HG02840 (cell line): Measurements from ENCODE around the gene ERFE.

Experiments
- ATAC-seq: cut with Tn5 transposase; IDR thresholded peaks from one replicate; pipeline ENCODE4 v1.9.1; 2021; ENCODE audit warnings: mild to moderate bottlenecking, moderate library complexity, moderate number of reproducible peaks; ENCODE audit not compliant: unreplicated experiment, low FRiP score

ERFE gene

DNA sequence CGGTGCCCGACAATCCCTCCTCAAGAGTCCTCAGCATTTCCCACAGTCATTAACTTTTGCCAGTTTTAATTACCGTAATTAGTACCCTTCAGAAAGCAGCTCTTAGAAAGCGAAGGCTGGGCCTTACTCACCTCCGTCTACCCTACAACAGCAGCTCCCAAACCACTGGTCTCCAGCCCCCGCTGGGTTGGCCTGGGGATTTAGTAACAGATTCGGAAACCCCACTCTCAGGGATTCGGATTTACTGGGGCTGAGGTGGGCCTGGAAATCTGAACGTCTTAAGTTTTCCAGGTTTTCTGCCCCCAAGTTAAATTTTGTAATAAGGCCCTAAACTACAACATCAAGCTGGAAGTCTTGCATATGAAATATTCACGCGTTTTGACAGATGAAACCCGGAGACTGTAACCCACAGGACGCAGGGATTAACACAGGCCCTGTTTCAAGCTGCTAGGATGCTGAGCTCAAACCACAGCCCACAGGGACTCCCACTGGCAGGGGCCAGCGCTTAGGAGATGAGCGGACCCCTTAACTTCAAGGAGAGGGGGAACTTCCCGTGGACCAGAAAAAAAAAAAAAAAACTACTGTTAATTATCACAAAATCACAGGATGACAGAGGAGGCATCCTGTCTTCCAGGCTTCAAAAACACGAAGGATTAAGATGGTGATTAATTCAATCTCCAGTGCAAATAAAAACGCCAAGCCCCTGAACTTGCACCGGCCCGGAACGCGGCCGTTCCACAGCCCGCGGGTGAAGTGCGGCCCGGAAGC lies 43.7 kb downstream of the ERFE start:
- peak; percentile 3 for ATAC-seq

DNA sequence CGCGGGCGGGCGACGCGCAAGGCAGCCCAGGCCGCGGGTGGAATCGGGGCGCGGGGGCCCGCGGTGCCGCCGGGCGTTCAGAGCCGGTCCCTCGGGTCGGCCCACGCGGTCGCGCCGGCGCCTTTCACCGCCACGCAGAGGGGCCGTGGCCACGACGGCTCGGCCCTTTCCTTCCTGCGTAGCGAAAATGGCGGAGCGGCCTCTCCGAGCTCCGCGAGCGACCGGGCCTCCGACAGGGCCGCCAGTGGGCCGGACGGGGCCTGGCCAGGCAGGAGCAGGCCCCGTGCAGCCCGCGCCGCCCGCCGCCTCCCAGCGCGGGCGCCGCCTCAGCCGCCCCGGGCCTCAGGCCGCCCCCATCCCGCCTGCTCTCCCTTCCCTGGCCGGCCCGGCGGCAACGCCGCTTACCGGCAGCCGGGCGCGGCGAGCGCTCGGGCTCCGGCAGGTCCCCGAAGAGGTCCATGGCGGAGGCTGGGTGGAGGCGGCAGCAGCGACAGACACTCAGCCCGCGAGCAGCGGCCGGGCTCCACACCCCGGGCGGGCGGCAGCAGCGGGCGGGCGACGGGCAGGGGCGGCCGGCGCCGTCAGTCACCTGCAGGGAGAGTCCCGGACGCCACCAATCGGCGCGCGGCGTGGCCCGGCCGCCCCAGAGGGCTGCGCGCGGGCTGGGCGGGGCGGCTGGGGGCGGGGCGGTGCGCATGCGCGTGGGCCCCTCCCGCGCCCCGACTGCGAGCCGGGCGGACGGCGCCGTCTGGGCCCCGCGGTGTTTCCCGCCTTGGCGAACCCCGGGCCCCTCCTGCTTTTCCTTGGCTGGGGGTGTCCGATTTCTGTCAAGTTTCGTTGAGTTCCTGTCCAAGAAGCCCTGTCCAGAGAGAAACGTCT lies 44.6 kb downstream of the ERFE start, which contains the start of gene ILKAP:
ILKAP (minus strand) TSS at position 602 of the 879 bp plus-strand sequence; CDS start at position 460, 142 bp downstream.
- peak; percentile 95 for ATAC-seq

DNA sequence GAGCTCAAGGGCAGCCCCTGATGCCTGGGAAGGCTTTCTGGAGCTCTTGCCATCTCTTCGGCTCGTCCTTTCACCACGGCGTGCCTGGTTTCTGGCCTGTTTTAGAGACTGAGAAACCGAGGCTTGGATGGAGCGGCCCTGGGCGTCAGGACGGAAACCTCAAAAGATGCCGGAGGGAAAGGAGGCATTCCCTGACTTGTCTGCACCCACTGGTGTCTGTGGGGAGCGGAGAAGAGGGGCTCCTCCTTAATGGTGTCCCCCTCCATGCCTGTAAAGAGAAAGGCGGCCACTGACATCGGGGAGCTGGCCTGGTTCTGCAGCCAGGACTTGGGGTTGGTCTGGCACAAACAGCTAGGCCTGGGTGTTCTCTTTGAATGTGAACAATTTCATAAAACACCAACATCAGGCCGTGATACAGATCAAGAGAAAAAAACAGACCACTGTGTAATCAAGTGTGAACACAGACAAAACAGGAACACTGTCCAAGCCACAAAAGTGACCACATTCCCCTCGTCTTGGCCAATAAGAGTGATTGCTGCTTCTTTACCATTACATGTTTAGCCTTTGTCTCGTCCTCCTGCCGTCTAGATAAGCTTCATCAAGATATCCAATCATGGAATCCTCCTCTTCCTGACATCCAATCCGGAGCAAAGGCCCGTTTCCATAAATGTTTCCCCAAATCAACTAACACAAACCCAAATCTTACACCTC lies 45.4 kb downstream of the ERFE start:
- no peak for ATAC-seq

DNA sequence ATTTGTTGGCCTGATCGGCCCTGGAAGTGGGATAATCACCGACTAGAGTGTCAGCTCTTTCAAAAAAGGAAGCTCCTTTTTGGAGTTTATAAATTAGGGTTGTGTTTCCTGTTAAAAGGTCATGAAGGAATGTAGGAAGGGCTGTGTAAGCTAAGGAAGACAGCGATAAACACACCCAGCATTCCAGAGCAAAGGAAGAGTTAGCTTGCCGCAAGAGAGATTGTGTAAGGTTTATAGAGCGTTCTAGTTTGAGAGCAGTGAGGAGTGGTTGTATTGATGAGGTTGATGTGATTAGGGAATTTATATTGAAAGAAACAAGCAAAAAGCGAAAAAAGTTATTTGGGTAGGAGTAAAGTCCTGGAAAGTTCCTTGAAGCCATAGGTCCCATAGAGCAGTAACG lies 48.2 kb downstream of the ERFE start:
- ATAC-seq = no peak

DNA sequence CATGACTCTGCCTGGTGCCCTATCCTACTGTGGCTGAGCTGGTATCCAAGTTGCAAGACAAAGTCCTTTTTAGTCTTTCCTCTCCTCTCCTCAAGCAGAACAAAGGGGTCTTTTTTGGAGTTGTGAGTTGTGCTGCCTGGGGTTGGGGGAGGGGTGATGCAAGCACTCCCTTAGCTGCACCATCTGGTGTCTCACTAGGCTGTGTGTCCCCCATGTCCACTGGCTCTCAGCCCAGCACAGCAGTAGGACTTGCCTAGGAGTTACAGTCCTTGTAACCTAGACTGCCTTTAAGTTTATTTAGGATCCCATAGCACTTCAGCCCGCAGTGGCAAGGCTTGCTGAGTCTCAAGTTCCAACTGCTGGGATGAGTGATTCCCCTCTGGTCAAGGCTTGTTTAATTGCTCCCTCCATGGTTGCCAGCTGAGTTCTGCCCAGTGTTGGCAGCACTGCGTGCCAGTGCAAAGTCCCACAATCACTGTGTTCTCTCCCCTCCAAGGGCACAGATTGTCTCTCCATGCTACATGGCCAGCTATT lies 57.9 kb downstream of the ERFE start:
- ATAC-seq = no peak
